Measurements from ENCODE around the gene ZNF699. TPM values are rescaled to one million over a fixed set of nuclear protein-coding genes. Genes with fewer than 3 reads are reported as not detected.

ZNF699 gene
- polyA plus RNA-seq, 1 of the 3 experiments (the other 2 are of a cell fraction): 0.97 TPM

DNA sequence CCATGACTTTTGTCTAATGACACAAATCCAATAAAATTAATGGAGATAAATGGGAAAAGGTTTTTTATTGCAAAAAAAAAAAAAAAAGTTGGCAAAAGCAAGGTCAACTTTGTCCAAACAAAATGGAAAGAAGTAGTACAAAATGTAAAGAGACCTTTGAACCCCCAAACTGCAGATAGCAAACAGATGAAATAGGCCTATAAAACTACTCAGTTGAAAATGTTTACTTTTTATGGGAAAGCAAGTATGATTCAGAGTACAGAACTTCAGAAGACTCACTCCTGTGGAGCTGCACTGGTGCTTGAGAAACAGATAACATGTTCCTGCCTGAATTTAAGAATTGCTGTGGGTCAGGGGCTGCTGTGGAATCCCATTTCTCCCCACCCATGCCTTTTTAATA, 43.4 kb upstream of the ZNF699 start:
- Histone ChIP-seq H3K36me3 (replicated peaks in 1 of 2; ENCODE audit: control insufficient read depth in 1 of 2, insufficient read depth in 2 of 2, low read length in 1 of 2) (peaks cover 0 to 16% of the 10 kb centered on the region in 2 experiments), H3K27me3 (ENCODE audit: insufficient read depth) (no peaks in the 10 kb centered on the region), H3F3A (replicated peaks; ENCODE audit: insufficient read depth) (no peaks in the 10 kb centered on the region), H3K79me2 (ENCODE audit: insufficient read depth) (no peaks in the 10 kb centered on the region), H3K4me2 (no peak overlapping the region), H2AFZ (ENCODE audit: low read depth) (no peak overlapping the region), H3K4me1 (ENCODE audit: control insufficient read depth in 1 of 2, insufficient read depth in 2 of 2, low read depth in 1 of 2, low read length in 1 of 2) (no peaks in the 10 kb centered on the region), H3K9me2 (no peaks in the 10 kb centered on the region), H4K20me1 (ENCODE audit: insufficient read depth) (no peaks in the 10 kb centered on the region), H3K9me3 (0 out of 2 replicates have a peak, but pooled peaks cover 10% of the 10 kb centered on the region), H3K27ac (ENCODE audit: low read depth in 2 of 2, low read length in 1 of 2) (no peak overlapping the region), H3K9ac (no peak overlapping the region), H3K4me3 (ENCODE audit: low read depth in 2 of 2, low read length in 1 of 2) (no peak overlapping the region)
- ChIA-PET CTCF (no interaction called here), POLR2A (no interaction called here)
- TF ChIP-seq, protein P1, sequence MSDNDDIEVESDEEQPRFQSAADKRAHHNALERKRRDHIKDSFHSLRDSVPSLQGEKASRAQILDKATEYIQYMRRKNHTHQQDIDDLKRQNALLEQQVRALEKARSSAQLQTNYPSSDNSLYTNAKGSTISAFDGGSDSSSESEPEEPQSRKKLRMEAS (IDR thresholded peaks at IDR 0.05; ENCODE audit: low read depth): no peak
- TF ChIP-seq RFX5 (IDR thresholded peaks at IDR 0.05; ENCODE audit: low read length) (no peak), MEF2A (IDR thresholded peaks at IDR 0.05; ENCODE audit: borderline replicate concordance, low read depth) (no peak), SMC3 (IDR thresholded peaks at IDR 0.05; ENCODE audit: low read depth, low read length) (no peak)
- TF ChIP-seq, protein P2, sequence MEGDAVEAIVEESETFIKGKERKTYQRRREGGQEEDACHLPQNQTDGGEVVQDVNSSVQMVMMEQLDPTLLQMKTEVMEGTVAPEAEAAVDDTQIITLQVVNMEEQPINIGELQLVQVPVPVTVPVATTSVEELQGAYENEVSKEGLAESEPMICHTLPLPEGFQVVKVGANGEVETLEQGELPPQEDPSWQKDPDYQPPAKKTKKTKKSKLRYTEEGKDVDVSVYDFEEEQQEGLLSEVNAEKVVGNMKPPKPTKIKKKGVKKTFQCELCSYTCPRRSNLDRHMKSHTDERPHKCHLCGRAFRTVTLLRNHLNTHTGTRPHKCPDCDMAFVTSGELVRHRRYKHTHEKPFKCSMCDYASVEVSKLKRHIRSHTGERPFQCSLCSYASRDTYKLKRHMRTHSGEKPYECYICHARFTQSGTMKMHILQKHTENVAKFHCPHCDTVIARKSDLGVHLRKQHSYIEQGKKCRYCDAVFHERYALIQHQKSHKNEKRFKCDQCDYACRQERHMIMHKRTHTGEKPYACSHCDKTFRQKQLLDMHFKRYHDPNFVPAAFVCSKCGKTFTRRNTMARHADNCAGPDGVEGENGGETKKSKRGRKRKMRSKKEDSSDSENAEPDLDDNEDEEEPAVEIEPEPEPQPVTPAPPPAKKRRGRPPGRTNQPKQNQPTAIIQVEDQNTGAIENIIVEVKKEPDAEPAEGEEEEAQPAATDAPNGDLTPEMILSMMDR (IDR thresholded peaks at IDR 0.05): no peak
- TF ChIP-seq, protein P3, sequence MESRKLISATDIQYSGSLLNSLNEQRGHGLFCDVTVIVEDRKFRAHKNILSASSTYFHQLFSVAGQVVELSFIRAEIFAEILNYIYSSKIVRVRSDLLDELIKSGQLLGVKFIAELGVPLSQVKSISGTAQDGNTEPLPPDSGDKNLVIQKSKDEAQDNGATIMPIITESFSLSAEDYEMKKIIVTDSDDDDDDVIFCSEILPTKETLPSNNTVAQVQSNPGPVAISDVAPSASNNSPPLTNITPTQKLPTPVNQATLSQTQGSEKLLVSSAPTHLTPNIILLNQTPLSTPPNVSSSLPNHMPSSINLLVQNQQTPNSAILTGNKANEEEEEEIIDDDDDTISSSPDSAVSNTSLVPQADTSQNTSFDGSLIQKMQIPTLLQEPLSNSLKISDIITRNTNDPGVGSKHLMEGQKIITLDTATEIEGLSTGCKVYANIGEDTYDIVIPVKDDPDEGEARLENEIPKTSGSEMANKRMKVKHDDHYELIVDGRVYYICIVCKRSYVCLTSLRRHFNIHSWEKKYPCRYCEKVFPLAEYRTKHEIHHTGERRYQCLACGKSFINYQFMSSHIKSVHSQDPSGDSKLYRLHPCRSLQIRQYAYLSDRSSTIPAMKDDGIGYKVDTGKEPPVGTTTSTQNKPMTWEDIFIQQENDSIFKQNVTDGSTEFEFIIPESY (IDR thresholded peaks at IDR 0.05; ENCODE audit: borderline replicate concordance, low read depth): no peak
- no peak for DNase-seq

DNA sequence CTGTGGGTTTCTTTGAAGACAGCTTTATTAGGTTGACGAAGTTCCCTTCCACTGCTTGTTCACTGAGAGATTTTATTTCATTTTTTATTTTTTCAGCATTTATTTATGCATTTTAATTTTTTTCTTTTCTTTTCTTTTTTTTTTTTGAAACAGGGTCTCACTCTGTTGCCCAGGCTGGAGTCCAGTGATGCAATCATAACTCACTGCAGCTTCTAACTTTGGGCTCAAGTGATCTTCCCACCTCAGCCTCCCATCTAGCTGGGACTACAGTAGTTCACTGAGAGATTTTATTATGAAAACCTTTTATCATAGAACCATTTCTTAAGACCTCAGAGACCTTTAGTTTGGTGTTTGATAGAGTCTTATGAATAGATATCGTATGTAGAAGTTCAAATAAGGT, 42.9 kb upstream of the ZNF699 start:
- H3K9me2 ChIP-seq: no peaks in the 10 kb centered on the region

More for the DNA sequence above, 42.9 kb upstream of the ZNF699 start:
- Histone ChIP-seq H3K9ac (no peak overlapping the region), H3K27ac (ENCODE audit: low read depth in 2 of 2, low read length in 1 of 2) (no peak overlapping the region), H3K4me3 (ENCODE audit: low read depth in 2 of 2, low read length in 1 of 2) (no peak overlapping the region), H3K79me2 (ENCODE audit: insufficient read depth) (no peaks in the 10 kb centered on the region), H3K4me2 (no peak overlapping the region), H3K36me3 (replicated peaks in 1 of 2; ENCODE audit: control insufficient read depth in 1 of 2, insufficient read depth in 2 of 2, low read length in 1 of 2) (peaks cover 0 to 15% of the 10 kb centered on the region in 2 experiments), H3F3A (replicated peaks; ENCODE audit: insufficient read depth) (no peaks in the 10 kb centered on the region), H4K20me1 (ENCODE audit: insufficient read depth) (no peaks in the 10 kb centered on the region), H3K27me3 (ENCODE audit: insufficient read depth) (no peaks in the 10 kb centered on the region), H2AFZ (ENCODE audit: low read depth) (no peak overlapping the region), H3K4me1 (ENCODE audit: control insufficient read depth in 1 of 2, insufficient read depth in 2 of 2, low read depth in 1 of 2, low read length in 1 of 2) (no peaks in the 10 kb centered on the region), H3K9me3 (0 out of 2 replicates have a peak, but pooled peaks cover 11% of the 10 kb centered on the region)
- TF ChIP-seq MXI1 (IDR thresholded peaks at IDR 0.05; ENCODE audit: low read depth, low read length) (no peak), RFX5 (IDR thresholded peaks at IDR 0.05; ENCODE audit: low read length) (no peak), NRF1 (IDR thresholded peaks at IDR 0.05; ENCODE audit: low read depth, low read length) (no peak)
- TF ChIP-seq, protein P4, sequence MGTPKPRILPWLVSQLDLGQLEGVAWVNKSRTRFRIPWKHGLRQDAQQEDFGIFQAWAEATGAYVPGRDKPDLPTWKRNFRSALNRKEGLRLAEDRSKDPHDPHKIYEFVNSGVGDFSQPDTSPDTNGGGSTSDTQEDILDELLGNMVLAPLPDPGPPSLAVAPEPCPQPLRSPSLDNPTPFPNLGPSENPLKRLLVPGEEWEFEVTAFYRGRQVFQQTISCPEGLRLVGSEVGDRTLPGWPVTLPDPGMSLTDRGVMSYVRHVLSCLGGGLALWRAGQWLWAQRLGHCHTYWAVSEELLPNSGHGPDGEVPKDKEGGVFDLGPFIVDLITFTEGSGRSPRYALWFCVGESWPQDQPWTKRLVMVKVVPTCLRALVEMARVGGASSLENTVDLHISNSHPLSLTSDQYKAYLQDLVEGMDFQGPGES (IDR thresholded peaks at IDR 0.05; ENCODE audit: low read depth, low read length): no peak
- TF ChIP-seq, protein P1 (IDR thresholded peaks at IDR 0.05; ENCODE audit: low read depth): no peak
- TF ChIP-seq, protein P3 (IDR thresholded peaks at IDR 0.05; ENCODE audit: borderline replicate concordance, low read depth): no peak
- TF ChIP-seq, protein P5, sequence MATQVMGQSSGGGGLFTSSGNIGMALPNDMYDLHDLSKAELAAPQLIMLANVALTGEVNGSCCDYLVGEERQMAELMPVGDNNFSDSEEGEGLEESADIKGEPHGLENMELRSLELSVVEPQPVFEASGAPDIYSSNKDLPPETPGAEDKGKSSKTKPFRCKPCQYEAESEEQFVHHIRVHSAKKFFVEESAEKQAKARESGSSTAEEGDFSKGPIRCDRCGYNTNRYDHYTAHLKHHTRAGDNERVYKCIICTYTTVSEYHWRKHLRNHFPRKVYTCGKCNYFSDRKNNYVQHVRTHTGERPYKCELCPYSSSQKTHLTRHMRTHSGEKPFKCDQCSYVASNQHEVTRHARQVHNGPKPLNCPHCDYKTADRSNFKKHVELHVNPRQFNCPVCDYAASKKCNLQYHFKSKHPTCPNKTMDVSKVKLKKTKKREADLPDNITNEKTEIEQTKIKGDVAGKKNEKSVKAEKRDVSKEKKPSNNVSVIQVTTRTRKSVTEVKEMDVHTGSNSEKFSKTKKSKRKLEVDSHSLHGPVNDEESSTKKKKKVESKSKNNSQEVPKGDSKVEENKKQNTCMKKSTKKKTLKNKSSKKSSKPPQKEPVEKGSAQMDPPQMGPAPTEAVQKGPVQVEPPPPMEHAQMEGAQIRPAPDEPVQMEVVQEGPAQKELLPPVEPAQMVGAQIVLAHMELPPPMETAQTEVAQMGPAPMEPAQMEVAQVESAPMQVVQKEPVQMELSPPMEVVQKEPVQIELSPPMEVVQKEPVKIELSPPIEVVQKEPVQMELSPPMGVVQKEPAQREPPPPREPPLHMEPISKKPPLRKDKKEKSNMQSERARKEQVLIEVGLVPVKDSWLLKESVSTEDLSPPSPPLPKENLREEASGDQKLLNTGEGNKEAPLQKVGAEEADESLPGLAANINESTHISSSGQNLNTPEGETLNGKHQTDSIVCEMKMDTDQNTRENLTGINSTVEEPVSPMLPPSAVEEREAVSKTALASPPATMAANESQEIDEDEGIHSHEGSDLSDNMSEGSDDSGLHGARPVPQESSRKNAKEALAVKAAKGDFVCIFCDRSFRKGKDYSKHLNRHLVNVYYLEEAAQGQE (IDR thresholded peaks at IDR 0.05; ENCODE audit: low read depth, low read length): no peak
- WGBS (ENCODE audit: low lambda C conversion rate): 73% methylated on average over 2 of the region's 2 CpGs
- CTCF ChIA-PET: no interaction called here
- no peak for DNase-seq
- POLR2A ChIA-PET: no interaction called here
